ENCODE results near the gene CEP164.

GRCh38 chr11:117412653-117413275, 85.1 kb downstream of the CEP164 start:
- TF ChIP-seq GATA2 (IDR thresholded peaks at IDR 0.05; ENCODE audit: low read depth, low read length) (no peak), GATA3 (IDR thresholded peaks at IDR 0.05; ENCODE audit: low read depth, low read length) (no peak)

Data from SH-SY5Y (cell line).